Measurements from ENCODE around the gene GPD2.

DNA sequence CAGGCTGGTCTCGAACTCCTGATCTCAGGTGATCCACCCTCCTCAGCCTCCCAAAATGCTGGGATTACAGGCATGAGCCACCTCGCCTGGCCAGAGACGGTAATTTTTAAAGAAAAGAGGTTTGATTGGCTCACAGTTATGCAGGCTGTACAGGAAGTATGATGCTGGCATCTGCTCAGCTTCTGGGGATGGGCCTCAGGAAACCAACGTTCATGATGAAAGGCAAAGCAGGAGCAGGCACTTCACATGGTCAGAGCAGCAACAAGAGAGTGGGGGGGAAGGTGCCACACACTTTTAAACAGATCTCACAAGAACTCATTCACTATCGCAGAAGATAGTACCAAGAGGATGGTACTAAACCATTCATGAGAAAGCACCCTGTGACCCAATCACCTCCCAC, 38.0 kb upstream of the GPD2 start:
- TF ChIP-seq CTCF (IDR thresholded peaks at IDR 0.05) (no peak), POLR2AphosphoS5 (IDR thresholded peaks at IDR 0.05) (no peak)

Measured in prostate gland (tissue), 2 donors.